Activated CD4-positive, CD25-positive, alpha-beta regulatory T cell treated with anti-CD3 and anti-CD28 coated beads, Interleukin-2, amount 50 U/mL, for 24 hours (primary cell): ENCODE measurements around the gene SFXN2.
A peak's percentile ranks its signal among the peaks of the same experiment; 100 is the strongest.
"Not testable (repeated sequence)": the region's sequence is repeated elsewhere in the genome, so short reads cannot be mapped to it uniquely, and the experiment has no call there.

Experiments
- ATAC-seq, 2 donors: fragments of 150-1000 bp; cut with Tn5 transposase; one replicate each; pipeline ENCODE4 v1.10.0; 2021; ENCODE audit warnings: mild to moderate bottlenecking in 1 of 2, moderate library complexity in 1 of 2

The SFXN2 gene

DNA sequence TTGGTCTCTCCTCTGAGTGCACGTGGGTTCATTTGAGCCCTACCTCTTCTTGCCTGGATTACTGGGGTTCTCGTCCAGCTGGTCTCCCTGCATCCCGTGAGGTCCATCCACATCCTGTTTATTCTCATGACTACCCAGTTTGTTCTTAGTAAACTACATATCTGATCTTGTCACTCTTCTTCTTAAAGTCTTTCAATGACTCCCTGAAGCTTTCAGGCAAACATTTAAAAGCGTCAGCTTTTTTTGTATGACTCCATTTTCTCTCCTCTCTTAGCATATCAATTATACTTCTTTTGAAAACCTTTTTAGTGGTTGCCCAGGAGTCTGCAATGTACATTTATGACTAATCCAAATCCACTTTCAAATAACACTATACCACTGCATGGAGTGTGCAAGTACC lies 7.5 kb downstream of the SFXN2 start:
- peak in 1 of 2 donors; percentile 45 for ATAC-seq

DNA sequence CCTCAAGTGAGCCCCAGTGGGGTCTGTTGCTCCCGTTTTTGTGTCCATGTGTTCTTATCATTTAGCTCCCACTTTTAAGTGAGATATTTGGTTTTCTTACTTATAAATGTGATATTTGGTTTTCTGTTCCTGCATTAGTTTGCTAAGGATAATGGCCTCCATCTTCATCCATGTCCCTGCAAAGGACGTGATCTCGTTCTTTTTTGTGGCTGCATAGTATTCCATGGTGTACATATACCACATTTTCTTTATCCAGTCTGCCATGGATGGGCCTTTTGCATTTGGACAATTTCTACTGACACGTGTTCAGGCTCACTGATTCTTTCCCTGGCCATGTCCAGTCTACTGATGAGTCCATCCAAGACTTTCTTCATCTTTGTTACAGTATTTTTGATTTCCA lies 9.6 kb downstream of the SFXN2 start:
- no peak for ATAC-seq

DNA sequence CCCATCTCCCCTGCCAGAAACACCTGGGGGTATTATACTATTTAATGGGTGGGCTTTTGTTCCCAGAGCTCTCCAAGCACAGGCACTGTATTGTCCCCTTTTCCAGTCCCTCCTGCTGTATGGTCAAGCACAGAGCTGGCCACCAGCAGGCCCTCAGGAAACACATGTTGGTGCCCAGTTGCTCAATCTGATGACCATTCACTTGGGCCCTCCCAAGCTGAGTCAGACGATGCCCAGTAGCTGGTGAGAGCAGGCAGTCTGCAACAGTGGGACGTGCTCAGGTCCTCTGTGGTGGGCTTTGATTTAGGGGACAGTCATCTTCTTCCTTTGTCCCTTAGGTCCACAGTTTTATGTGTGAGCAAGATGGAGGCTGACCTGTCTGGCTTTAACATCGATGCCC lies 11.8 kb downstream of the SFXN2 start:
- ATAC-seq, result no peak

DNA sequence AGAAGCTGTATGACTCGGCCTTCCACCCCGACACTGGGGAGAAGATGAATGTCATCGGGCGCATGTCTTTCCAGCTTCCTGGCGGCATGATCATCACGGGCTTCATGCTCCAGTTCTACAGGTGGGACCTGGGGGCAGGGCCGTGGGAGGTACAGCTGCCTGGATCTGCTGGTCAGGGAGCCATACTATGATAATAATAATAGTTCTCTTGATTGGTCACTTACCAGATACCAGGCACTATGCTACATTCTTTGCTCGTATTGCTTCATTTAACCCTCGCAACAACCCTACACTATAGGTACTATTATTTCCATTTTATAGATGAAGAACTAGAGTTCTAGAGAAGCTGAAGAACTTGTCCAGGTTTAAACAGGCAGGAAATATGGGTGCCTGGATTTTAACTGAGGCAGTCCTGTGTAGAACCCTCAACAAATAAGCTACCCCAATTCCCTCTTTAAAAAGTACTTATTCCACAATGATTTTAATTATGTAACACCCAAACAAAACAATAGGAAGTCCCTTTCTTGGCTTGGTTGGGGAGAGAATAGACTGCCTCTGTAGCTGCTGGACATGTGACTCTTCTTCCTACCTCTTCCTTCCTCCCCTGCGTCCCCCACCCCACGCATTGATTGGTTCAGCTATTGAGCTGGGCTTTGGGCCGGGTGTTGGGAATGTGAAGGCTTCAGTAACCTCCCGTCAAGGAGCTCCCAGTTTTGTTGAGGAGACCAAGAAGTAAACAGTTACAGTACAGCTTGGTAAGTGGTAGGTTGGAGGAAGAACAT lies 12.8 kb downstream of the SFXN2 start:
- no peak for ATAC-seq

DNA sequence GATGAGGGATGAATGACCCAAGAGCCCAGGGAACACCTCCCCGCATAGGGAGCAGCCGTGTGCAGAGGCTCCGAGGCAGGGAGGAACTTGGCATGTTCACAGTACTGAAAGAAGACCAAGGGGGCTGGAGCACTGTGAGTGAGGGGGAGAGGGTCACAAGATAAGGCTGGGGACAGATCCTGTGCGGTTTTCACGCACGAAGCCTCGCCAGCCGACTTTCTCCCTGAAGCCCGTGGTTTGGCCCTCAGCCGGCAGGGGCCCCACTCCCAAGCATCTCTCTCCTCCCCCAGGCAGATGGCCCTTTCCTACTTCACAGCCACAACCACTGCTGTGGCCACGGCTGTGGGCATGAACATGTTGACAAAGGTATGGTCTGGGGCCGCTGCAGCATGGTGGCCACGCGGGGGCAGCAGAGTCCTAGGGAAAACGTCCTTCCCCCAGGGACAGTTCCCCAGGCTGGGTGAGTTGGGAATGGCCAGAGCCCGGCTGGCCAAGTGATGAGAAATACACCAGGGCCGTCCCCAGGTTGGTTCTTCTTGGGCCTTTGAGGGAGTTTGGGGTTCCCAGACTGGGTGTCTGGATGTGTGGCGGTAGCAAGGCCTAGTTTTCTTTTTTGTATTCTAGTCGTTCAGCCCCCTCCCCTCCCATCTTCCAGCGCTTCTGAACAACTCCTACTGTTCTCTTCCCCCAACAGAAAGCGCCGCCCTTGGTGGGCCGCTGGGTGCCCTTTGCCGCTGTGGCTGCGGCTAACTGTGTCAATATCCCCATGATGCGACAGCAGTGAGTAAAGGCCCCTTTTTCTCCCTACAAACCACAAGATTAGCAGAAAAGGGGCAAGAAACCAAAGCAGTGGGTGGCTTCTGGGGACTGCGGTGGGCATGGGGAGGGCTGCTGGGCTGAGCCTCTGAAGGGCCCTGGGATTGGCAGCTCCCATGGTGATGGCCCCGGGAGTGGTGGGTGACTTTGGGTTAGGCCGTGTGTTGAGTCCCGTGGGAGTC lies 14.9 kb downstream of the SFXN2 start:
- peak; percentile 56 to 73 for ATAC-seq

DNA sequence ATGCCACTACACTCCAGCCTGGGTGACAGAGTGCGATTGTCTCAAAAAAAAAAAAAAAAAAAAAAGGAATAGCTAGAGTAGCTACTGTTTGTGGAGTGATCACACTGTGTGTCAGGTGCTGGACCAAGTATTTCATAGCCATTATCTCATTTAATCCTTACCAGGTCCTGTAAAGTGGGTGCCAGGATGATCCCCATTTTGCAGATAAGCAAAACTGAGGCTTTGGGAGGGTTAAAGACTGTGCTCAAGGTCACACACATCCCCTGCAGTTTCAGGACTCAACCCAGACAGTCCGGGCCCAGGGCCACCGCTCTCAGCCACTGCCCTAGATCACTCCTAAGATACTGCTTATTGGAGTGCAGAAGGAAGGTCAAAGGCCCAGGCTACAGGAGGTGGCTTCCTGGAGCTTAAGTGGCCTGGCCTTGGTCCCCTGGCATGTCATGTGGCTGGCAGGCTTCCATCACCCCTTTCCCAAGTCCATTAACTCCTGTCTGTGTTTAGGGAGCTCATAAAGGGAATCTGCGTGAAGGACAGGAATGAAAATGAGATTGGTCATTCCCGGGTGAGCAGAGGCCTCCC lies 16.9 kb downstream of the SFXN2 start:
- ATAC-seq, result no peak

DNA sequence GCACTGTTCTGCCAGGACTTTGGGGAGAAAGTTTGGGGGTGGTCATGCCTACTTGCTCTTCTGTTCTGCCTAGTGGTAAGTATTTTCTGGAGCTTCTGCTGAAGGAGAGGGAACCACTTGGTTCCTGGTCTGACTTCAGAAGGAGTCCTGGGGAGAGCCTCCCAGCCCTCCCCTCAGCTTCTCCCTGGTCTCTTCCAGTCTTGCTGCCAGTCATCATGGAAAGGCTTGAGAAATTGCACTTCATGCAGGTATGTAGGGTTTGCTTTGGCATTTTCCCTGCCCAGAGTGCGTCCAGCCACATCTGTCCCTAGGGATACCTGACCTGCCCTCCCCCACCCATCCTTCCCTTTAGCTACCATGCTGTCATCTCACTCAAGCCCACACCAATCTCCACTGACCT lies 18.2 kb downstream of the SFXN2 start:
- ATAC-seq, result no peak

DNA sequence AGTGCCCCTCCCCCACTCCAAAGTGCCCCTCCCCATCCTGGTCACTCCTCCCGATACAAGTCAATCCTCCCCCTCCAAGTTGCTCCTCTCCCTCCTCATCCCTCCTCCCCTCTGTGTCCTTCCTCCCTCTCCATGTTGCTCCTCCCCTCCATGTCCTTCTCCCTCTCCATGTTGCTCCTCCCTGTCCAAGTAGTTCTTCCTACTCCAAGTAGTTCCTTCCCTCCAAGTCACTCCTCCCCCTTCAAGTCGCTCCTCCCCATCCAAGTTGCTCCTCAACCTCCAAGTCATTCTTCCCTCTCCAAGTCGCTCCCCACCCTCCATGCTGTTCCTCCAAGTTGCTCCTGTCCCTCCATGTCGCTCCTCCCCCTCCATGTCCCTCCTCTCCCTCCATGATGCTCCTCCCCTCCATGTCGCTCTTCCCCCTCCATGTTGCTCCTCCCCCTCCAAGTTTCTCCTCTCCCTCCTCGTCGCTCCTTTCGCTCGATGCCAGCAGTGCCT lies 20.7 kb downstream of the SFXN2 start:
- ATAC-seq, result no peak

DNA sequence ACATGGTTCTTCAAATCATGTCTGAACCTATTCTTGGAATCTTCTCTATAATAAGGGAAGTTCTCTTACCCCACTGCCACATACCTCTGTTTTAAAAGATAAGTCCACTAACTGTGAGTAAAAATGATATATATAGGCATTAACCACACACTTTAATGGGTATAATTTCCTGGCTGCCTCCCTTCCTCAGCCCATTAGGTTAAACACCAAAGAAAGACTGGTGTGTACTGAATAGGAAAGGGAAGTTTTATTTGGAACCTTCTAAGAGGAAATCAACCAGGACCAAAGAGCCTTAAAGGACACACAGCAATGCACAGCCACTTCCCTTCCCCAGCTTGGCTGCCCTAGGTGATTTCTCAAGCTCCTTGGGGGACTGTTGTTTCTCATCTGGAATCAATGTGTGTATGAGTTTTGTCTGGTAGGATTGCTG lies 24.3 kb downstream of the SFXN2 start:
- no peak for ATAC-seq

DNA sequence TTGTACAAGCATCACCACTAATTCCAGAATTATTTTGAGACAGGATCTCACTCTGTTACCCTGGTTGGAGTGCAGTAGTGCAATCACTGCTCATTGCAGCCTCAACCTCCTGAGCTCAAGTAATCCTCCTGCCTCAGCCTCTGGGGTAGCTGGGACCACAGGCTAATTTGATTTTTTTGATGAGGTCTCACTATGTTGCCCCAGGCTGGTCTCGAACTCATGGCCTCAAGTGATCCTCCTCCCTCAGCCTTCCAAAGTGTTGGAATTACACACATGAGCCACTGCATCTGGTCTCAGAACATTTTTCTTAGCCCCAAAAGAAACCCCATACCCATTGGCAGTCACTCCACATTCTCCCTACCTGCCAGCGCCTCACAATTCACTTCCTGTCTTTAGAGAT lies 25.8 kb downstream of the SFXN2 start:
- no peak for ATAC-seq

DNA sequence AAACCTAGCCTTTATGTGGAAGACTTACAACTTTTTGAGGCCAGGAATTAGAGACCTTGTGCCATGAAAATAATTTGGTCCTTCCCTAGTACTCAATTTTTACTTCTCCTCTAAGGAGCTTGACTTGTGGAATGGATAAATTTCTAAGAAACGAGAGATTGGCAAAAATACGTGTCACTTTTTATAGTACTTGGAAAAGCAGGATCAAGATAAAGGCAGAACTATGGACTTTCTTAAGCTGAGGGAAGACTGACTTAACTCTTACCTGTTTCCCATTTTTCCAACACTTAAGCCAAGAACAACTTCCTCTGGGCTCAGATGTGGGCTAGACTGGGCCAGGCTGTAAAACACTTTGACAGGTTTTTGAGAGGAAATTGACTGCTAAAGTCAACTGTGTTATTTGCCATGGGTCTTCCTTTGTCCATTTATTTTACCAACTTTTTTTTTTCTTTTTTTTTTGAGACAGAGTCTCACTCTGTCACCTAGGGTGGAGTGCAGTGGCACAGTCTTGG lies 27.3 kb downstream of the SFXN2 start:
- no peak for ATAC-seq

DNA sequence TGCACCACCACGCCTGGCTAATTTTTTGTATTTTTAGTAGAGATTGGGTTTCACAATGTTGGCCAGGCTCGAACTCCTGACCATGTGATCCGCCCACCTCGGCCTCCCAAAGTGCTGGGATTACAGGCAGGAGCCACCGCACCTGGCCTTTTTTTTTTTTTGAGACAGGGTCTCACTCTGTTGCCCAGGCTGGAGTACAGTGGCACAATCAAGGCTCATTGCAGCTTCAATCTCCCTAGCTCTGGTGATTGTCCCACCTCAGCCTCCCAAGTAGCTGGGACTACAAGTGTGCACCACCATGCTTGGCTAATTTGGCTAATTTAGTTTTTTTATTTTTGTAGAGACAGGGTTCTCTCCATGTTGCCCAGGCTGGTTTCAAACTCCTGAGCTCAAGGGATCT lies 27.9 kb downstream of the SFXN2 start:
- not testable (repeated sequence) for ATAC-seq

DNA sequence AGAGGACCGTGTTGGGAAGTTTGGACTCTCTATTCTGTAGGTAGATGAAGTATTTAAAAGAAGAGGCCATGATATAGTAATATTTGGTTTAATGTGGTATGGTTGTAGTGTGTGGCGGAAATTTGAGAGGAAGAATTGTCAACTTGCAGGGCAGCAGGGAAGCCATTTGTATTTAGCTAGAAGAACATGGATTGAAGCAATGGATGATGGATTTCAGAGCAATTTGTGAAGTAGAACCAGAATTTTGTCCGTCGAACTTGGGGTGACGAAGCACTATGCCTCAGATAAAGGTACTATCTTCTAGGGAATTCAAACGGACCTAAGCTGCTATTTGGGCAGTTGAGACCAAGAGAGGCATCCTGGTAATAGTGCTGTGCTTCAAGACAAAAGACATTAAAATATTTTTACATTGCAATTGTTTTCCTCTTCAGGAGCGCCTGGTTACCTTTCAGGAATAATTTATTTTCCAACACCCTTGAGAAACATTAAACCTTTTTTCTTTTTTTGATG lies 28.7 kb downstream of the SFXN2 start:
- ATAC-seq, result no peak

DNA sequence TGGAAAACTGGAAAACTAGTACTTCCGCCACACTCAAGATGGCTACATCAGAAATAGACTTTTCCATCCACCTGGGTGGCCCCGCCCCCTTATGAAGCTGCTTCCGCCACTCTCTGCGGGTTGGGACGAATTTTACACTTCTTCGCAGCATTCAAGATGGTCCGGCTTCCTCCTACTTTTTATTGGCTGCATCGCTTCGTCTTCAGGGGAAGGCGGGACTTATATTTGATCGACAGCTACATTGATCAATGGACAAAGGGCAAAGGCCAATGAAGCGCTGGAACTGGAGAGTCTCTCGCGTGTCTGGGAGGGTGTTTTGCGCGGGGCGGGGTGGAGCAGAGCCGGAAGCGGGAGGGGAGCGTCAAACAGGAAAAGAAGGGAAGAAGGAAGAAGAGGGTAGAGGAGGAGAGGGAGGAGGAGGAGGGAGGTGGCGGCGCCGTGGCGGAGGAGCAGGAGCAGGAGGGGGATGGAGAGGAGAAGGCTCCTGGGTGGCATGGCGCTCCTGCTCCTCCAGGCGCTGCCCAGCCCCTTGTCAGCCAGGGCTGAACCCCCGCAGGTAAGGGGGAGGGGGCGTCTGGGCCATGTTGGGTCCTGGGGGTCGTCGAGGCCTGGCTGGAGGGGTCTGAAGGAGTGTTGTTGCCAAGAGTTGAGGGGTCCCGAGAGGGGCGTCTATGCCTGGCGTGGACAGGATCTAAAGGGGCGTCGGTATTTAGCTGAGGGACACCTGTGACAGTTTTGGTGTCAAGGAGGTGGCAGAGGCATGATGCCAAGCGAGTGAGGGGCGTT lies 29.3 kb downstream of the SFXN2 start, which contains the start of gene WBP1L:
Gene WBP1L (plus strand): TSS at position 361 of the 786 bp plus-strand sequence. CDS start 106 bp downstream, at position 467.
- peak; percentile 97 for ATAC-seq

DNA sequence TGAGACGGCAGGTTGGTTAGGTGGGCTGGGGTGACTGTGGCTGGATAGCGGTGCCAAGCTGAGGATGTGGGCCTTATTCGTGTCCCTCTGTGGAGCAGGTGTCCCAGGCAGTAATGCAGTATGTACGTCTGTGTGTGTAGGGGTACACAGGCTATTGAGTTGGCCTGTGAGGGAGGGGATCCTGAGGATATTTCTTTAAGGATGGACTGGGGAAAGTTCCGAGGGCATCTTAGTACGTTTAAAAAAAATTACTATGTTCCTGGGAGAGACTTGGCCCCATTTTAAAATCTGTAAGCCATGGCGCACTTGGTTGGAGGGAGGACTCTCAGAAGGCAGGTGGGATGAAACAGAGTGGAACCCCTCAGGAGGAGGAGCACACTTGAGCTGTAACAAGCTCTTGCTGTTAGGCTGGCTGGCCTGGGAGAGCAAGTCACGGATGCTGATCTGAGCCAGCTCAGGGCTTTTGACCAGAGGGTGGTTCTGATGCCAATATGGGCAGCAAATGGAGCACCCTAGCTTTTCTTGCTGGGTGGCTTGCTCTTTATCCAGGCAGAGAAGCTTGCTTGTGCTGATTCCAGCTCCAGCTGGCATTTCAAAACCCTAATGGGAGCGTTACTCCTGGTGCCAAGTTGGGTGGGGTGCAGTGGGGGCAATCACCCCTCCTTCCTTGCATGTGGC lies 30.1 kb downstream of the SFXN2 start:
- ATAC-seq, result peak in 1 of 2 donors; percentile 6

DNA sequence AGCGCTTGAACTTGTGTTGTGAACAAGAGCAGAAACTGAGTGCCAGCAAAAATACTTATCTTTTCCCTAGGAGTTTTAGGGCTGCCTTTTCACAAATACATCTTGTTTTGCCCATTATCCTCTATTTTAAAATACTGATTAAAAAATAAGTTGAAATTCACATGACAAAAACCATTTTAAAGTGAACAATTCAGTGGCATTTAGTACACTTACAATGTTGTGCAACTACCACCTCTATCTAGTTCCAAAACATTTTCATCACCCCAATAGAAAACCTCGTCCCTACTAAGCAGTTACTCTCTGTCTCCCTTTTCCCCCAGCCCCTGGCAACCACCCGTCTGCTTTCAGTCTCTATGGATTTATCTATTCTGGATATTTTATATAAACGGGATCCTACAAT lies 30.7 kb downstream of the SFXN2 start:
- no peak for ATAC-seq

DNA sequence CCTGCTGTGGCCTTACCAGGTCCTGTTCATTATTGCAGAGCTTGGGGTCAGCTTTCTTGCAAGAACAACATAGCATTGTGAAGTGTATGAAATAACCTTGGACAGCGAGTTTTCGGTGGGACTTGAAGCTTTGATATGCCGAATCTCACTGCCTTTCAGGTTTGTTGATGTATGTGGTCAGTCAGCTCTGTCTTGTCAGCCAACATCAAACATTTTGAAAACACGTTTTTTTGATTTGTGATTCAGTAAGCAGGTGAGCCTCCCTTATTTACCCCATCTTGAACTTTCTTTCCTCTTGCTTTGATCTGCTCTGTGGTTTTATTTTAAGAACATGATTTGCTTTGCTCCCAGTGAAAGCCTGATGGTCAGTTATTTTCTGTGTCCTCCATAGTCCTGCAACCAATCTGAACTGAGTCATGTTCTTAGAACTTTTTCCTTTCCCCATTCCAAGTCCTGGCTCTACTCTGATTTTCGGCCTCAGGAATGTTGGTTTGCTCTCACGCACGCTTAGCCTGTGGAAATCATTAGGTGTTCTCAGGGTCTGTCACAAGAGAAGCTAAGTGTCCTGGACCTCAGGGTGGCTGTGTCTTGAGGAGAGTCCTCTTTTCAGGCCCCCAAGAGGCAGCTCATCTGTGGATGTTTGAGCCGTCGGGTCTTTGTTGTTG lies 38.0 kb downstream of the SFXN2 start:
- ATAC-seq, result no peak

DNA sequence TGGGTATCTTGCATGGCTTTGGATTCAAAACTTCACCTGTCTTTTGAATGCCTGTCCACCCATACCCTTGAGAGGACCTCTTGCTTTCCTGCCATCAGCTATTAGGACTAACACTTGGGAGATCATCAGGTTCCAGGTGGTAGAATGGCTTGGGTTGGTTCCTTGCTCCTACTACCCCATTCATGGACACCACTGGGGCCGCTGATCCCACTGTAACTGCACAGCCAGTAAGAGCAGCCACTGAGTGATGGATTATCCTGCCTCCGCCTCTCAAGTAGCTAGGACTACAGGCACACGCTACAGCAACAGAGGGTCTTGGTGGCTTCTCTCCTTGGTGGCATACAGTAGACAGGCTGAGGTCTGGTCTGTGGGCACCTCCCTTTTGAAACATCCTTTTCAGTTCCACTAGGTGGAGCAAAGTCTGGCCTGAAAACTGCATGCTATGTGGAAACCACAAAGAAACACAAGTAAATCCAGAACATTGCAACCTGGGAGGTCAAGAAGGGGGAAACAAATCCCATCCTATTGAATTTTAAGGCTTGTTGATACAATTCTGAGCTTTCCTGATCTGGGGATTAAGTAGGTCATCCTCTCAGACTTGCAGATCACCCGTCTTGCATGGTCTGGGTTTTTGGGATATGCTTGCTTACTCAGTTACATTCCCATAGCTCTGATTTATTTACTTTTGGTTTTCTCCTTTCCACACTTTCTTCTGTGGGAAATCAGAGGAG lies 38.7 kb downstream of the SFXN2 start:
- peak; percentile 55 to 72 for ATAC-seq

DNA sequence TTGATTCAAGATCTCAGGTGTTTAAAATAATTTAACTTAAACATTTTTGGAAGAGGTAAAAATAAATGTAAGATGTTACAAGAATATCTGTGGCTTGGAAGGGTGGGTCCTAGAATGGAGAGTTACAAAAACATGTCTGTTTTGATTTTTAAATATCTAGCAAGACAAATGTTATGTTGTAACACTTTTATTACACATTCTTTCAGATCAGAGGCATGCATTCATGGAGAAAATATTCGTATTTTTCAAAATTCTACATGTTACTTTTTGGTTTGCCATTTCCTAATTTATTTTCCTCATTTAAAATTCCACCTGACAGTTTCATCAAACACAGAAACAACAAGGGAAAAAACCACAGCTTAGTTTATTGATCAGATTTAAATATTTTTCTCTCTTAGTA lies 39.3 kb downstream of the SFXN2 start:
- no peak for ATAC-seq

DNA sequence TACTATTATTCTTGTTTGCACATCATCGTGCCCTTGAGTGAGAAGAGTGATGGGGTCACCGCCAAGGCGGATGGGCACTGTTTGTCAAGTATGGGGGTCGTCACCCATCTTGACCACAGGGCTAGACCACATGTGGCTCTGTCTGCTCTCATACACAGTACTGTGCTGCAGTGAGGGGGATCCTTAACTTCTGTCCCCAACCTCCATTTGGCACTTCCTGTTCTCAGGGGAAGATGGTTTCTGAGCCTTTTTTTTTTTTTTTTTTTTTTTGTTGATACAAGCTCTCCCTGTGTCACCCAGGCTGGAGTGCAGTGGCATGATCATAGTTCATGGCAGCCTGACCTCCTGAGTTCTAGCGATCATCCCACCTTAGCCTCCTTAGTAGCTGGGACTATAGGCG lies 42.9 kb downstream of the SFXN2 start:
- ATAC-seq, result no peak
